ENCODE measurements around the gene TDRD6.
"Not testable (repeated sequence)": the region's sequence is repeated elsewhere in the genome, so short reads cannot be mapped to it uniquely, and the experiment has no call there.

Gene TDRD6, protein sequence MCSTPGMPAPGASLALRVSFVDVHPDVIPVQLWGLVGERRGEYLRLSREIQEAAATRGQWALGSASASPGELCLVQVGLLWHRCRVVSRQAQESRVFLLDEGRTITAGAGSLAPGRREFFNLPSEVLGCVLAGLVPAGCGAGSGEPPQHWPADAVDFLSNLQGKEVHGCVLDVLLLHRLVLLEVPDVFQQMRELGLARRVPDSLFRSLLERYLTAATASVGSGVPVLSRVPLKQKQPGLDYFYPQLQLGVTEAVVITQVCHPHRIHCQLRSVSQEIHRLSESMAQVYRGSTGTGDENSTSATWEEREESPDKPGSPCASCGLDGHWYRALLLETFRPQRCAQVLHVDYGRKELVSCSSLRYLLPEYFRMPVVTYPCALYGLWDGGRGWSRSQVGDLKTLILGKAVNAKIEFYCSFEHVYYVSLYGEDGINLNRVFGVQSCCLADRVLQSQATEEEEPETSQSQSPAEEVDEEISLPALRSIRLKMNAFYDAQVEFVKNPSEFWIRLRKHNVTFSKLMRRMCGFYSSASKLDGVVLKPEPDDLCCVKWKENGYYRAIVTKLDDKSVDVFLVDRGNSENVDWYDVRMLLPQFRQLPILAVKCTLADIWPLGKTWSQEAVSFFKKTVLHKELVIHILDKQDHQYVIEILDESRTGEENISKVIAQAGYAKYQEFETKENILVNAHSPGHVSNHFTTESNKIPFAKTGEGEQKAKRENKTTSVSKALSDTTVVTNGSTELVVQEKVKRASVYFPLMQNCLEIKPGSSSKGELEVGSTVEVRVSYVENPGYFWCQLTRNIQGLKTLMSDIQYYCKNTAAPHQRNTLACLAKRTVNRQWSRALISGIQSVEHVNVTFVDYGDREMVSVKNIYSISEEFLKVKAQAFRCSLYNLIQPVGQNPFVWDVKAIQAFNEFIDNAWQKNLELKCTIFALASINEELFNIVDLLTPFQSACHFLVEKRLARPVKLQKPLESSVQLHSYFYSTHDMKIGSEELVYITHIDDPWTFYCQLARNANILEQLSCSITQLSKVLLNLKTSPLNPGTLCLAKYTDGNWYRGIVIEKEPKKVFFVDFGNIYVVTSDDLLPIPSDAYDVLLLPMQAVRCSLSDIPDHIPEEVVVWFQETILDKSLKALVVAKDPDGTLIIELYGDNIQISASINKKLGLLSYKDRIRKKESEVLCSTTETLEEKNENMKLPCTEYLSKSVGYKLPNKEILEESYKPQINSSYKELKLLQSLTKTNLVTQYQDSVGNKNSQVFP (N-terminal part only)

DNA sequence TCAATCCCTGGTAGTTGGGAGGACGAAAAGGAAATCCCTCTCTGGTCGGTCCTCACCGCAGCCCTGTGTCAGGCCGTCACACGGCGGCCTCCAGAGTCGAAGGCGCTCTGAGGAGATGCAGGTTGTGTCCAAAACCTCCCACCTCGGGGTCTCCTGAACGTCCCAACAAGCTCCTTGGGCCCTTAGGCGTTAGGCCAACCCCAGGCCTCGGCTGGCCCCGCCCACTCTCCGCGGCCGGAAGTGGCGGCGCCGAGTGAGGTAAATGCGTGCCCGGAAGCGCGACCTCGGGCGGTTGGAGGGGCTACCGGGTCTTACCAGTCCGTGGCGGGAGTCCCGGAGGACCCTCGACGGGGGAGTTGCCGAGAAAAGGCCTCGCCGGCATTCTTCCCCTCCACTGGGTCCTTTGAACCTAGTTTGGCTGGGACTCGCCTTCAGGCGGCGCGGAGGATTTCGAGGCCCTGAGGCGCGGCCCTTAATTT is at the start of gene TDRD6:
Gene TDRD6, plus strand, starts transcription at position 267 of the 479 bp plus-strand sequence. CDS start 244 bp downstream, outside the sequence.
- no peak for DNase-seq

DNA sequence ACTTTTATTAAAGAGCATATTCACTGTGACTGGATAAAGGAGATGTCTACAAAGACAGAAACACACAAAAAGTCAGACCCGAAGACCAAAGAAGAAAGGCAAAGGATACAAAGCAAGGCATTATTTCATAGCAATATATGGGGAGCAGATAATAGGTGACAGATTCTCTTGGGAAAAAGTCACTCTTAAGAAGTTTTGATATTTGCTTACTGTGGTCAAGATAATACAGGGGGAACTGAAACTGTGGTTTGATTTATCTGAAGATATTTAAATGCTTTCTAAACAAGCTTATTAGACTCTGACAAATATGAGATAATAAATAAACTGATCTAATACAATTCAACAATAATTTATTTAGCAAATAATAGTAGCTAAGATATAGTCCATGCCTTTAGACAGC is 49.8 kb upstream of the TDRD6 start:
- no peak for DNase-seq

DNA sequence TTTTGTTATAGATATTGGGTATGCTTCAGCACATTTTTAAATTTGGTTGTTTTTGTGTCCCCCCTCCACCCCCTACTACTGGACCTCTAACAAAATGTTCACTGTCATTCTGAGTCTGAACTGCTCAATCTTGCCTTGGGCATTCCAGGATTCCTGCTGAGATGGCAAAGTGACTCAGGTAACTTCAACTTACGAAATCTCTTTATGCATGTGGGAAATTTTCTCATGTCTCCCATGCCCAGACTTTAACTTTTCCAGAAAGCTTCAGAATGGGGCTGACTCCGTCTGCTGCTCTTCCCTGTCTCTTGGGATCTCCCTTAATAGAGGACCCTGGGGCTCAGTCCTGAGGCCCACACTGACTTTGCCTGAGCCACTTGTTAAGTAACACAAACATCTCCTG is 49.0 kb upstream of the TDRD6 start:
- DNase-seq, result no peak

DNA sequence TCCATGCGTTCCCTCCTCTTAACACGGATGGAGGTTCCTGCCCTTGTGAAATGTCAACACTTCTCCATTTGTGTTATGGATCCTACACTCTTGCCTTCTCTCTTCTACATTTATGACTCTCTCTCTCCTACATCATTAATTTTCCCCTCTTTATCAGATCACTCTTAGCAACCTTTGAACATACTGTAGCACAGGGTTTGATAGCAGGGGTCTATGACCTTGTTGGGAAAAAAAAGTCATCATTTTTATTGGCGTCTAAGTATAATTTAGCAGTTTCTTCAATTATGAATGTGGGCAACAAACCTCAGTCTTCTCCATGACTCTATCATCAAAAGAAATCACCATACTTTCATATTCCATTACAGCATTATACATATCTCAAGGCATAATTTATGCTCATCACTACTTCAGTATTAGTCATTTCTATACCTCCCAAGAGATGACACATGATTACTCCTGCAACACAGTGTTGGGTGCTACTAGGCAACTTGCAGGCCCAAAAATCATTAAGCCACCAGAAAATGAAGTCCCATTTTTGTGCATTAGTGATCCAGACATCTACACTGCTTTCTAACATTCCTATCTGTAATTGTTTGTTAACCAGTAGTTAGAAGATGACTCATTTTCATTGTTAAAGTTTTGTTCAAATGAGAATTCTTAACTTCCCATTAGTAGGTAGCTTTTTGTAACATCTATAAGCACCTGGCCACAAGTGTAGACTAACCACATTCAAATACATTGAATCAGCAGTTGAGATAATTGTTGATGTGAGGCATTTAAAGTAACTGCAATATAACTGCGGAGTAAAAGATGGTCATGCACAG is 44.5 kb upstream of the TDRD6 start:
- DNase-seq, result no peak

DNA sequence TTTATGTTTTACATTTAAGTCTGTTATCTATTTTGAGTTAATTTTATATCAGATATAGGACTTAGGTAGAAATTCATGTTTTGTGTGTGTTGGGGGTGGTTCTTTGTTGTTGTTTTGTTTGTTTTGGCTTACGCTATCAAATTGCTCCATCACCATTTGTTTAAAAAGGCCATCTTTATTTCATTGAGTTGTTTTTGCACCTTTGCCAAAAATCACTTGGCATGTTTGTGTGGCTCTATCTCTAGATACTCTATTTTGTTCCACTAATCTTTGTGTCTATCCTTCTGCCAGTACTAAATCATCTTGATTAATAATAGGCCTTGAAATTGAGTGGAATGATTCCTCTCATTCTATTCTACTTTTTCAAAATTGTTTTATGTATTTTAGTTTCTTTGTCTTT is 42.4 kb upstream of the TDRD6 start:
- no peak for DNase-seq

DNA sequence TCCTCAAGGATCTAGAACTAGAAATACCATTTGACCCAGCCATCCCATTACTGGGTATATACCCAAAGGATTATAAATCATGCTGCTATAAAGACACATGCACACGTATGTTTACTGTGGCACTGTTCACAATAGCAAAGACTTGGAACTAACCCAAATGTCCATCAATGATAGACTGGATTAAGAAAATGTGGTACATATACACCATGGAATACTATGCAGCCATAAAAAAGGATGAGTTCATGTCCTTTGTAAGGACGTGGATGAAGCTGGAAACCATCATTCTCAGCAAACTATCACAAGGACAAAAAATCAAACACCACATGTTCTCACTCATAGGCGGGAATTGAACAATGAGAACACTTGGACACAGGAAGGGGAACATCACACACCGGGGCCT is 39.6 kb upstream of the TDRD6 start:
- DNase-seq, result not testable (repeated sequence)

DNA sequence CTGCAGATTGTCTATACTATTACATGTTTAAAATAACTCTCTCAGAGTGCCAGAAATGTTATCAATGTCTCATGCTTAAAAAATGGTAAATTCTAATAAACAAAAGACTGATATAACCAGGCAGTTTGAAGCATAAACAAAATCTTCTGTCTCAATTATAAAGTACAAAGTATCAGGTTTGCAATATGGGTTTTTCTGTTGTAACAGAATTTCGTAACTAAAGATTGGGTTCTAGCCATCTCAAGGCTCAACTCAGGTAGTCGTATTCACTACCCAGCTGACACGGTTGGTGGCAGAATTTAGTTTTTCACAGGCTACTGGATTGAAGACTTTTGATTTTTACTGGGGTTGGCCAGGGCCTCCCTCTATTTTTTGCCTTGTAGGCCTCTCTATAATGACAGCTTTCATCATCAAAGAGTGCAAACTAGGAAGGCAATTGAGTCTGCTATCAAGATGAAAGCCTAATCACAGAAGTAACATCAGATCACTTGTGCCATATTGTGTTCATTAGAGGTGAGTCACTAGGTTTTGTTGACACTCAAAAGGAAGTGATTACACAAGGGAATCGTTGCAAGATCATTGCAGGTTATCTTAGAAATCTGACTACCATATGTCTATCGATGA is 38.7 kb upstream of the TDRD6 start:
- DNase-seq, result no peak

DNA sequence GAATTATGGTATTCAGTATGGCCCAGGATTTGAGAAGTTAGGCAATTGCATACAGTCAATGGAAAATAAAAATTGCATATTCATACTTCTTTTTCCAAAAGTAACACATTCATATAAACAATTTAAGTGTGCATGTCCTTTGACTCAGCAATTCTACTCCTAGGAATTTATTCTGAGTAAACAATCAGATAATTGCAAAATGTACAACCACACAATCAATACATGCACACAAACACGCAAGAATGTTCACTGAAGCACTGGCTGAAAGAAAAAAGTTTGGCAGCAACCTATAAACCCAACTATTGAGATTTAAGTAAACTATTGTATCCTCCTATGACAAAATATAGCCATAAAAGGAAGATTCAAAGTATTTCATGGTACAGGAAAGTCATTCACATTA is 36.7 kb upstream of the TDRD6 start:
- no peak for DNase-seq

DNA sequence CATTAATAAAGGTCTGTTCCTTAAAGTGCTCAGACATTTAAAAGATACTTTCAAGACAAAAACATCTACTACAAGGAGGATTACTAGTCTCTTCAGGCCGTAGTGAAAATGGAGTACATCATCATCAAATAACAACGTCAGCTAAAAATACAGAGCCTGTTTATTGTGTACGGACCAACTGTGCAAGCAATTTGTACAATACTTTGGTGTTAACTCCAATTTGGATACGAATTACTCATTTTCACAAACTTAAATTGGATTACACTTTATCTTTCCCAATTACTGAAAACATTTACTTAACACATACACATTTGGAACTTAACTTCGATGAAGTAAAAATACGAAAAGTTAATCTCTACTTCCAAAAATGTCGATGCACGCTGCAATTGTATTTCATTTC is 35.9 kb upstream of the TDRD6 start:
- DNase-seq, result no peak

DNA sequence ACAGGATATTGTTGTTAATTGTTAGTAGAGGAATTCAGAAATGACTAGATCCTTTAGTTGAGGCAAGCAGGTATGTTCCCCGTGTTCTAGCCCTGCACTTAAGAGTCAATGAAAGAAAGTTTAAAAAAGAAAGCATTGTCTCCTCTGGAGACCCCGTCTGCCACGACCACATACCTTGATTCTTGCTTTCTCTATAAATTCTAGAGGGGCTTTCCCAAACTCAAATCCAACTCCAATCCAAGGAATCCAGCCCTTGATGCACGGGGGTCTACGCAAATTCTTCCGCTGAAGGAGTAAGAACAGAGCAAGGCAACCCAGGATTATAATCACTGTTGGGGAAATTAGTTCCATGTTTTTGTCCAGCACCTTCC is 35.5 kb upstream of the TDRD6 start:
- DNase-seq, result no peak

DNA sequence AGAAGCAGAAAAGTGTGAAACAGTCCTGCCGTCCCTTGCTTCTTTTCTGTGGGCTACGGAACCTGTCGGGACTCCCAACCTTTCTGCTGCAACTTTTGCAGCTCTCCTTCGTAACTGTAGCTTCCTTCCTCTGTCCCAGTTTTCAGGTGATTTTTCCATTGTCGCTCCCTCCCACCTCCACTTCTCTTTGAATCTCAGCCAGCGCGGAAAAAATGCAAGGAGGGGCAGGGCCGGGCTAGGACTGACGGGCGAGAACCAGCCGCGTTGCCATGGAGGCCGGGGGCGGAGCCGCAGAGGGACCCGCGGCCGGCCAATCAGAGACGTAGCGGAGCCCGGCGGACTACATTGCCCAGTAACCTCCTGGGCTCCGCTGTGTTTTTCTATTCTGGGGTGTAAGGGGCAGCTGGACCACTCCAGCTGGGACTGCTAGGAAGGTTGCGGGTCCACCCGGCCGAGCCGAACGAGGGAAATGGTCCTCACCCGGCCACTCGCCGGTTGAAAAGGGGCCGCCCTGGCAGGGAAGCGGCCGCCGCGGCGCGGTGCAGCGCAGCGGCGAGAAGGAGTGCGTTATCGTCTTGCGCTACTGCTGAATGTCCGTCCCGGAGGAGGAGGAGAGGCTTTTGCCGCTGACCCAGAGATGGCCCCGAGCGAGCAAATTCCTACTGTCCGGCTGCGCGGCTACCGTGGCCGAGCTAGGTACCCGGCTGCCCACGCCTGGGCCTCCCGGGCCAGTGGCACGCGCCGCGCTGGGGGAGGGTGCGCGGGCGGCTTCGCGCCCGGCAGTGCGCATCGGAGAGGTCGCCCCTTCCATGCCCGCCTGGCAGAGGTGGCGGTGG is 34.9 kb upstream of the TDRD6 start, which contains the start of the genes CYP39A1 and SLC25A27:
Gene CYP39A1, minus strand, starts transcription at position 216 of the 836 bp plus-strand sequence. CDS start 236 bp downstream, outside the sequence.
Gene SLC25A27, plus strand, starts transcription at position 373 of the 836 bp plus-strand sequence. Its CDS starts 218 bp downstream, at position 591.
- peak; percentile 74 for DNase-seq

DNA sequence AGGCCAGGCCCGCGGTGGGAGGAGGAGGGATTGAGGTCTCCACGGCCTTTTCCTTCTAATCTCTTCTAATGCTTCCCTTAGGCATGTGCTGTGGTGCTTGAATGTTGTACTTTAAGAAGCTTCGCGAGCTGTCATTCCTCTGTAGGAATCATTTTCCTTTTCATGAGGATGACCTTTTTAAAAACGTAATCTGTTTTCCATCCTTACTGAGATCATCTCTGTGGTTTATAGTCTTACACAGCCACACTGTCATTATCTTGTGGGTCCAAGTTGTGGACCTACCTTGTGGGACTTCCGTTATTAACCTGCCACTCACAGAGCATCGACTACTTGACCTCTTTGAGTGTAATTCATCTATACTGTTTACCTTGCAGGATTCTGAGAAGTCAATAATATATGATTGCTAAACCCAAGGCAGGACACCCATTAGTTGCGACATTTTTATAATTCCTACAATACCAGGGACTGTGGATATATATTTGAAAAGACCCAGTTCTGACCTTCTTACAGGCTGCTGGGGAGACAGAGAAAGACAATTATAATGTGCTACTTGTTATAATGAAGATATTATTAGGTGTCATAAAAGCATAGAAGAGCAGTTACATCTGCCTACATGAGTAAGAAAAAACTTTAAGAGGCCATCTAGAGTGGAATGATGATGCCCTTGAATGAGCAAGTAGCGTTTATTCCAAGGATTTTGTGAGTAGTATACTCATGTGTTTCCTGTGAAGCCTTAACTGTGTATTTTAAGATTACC is 34.1 kb upstream of the TDRD6 start:
- DNase-seq, result no peak

DNA sequence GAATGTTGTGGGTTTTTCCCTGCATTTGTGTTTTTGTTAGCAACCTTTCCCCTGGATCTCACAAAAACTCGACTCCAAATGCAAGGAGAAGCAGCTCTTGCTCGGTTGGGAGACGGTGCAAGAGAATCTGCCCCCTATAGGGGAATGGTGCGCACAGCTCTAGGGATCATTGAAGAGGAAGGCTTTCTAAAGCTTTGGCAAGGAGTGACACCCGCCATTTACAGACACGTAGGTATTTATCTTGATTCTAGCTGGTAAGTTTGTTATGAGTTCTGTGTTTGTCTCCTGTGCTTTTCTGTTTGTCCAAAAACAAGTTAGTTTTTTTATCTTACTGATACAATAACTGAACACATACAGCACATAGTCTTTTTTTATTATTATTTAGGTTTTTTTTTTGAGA is 31.9 kb upstream of the TDRD6 start:
- DNase-seq, result no peak

DNA sequence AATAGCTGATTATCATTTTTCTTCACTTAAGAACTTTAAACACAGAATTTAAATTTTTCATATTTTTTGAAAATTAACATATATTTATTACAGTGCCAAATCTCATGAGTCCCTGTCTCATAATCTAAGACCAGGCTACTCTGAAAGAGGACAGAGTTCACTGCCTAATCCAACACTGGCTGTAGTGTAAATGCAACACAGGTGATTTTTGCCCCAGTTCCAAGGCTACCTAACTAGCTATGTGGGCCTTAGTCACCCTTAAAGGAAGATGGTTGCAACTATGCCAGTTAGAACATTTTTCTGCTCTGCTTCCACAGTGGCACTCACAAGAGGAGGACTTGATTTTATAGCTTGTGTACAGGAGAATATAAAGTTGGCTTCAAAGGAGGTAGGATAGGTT is 30.0 kb upstream of the TDRD6 start:
- no peak for DNase-seq

DNA sequence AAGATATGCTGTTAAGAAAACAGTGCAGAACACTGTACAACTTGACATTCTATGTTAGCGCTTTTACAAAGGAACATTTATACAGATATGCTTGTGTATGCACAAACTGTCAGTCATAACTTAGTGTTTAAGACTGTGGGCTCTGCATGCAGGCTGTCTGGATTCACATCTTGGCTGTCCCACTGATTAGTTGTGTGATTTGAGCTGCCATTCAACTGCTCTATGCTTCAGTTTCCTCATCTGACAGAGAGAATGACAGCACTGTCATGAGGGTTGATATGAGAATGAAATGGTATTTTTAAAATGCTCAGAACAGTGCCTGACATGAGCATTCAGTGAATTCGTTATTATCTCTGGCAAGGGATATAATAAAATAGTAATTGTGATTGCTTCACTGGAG is 26.2 kb upstream of the TDRD6 start:
- no peak for DNase-seq

DNA sequence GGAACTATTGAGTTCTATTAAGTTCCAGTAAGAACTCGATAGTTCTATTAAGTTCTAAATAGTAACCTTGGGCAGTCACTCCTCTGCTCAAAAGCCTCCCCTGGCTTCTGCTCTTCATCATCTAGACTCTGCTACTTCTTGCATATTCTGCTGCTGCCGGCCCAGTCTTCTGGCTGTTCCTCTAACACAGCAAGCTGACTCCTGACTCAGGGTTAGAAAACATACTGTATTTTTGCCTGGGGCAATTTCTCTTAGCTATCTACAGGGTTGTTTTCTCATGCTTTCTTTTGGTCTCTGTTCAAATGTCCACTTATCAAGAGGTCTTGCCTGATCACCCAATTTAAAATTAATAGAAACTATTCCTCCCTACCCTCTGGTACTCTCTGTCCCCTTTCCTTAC is 20.3 kb upstream of the TDRD6 start:
- DNase-seq, result no peak

DNA sequence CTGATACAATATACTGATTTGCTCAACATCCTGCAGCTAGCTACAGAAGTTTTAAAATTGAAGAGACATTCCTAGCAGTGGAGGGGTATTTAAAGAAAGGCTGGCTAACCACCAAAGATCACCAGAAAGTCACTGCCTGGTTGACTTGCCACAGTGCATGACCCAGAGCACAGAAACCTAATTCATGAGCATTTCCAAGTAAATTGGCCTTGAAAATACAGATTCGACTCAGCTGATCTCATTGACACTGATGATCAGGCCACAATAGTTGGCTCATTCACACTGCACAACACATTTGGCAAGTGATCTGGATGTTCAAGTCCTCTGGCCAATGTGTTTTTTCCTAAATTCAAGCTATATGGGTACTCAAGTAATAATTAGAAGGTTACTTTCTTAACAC is 13.3 kb upstream of the TDRD6 start:
- DNase-seq, result no peak

DNA sequence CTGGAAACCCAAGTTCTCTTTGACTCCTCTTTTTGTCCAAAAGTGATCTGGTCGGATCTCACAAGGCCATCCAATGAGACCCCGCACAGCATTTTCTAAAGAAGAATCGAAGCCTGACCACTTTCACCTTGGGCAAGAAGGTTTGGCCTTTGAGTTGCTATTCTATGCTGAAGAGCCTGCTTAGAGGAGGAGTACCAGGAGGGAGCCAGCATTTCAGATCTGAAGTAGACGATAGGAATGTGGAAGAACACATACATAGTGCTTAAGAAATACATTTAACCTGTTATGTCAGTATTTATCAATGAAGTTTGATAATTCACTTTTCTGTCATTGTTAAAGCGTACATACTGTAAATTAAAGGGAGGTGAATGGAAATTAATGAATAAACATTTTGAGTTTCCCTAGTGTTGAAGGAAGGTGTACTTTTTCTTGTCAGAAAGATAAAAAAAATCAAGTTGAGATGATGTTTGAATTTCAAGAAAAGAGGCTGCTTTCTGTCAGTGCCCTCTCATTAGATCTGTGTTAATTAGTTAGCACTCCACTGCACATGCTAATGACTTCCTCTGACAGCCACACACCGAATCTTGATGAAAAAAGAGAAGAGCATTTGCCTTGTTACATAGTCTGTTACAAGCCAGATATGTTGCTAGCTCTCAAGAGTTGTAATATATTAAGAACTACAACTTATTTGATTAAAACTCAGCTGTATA is 10.9 kb upstream of the TDRD6 start:
- DNase-seq, result no peak

DNA sequence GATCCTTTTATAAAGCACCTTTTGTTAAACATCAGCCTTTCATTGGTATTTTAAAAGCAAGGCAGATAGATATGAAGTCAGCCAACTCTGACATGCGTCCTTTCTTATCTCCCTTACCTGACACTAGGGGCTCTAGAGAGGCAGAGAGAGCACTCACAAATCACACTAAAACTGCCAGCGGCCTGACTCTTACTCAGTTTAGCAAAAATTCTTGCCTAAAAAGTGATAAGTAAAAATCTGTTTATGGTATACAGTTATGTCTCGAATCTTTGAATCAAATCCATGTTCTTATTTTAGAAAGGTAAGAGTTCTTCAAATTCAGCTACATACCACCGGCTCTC is 10.4 kb upstream of the TDRD6 start:
- no peak for DNase-seq
